Calu3 (cell line): ENCODE data around the gene NELL2. TPM values are rescaled to one million over a fixed set of nuclear protein-coding genes. Genes with fewer than 3 reads are reported as not detected.

Source experiments
- BruUV-seq: library from RNA; stranded (reverse); fragments of 400-500 nt; replicated peaks from 2 replicates; lab custom pipeline; 2021; lab: Mats Ljungman, UMichigan
- CTCF ChIA-PET: fragments of 300-600 bp; sonication (Branson Sonifier 250); formaldehyde crosslinking; loops from one replicate; lab custom pipeline; 2022; ENCODE audit warnings: antibody characterized with exemption; lab: Charles Lee
- DNase-seq: peaks from one replicate; pipeline ENCODE4 v3.0.0; 2022
- H3K27ac Mint-ChIP-seq: one replicate; pipeline ENCODE4 v1.8.0; 2022; ENCODE audit warnings: mixed read lengths; ENCODE audit not compliant: unreplicated experiment
- H3K27me3 Mint-ChIP-seq: one replicate; pipeline ENCODE4 v1.8.0; 2022; ENCODE audit warnings: mixed read lengths; ENCODE audit not compliant: unreplicated experiment
- H3K36me3 Mint-ChIP-seq: one replicate; pipeline ENCODE4 v1.8.0; 2022; ENCODE audit warnings: mild to moderate bottlenecking, moderate library complexity, mixed read lengths; ENCODE audit not compliant: insufficient read depth, unreplicated experiment
- H3K4me1 Mint-ChIP-seq: one replicate; pipeline ENCODE4 v1.8.0; 2022; ENCODE audit warnings: mild to moderate bottlenecking, low read depth, mixed read lengths; ENCODE audit not compliant: unreplicated experiment
- H3K4me3 Mint-ChIP-seq: one replicate; pipeline ENCODE4 v1.8.0; 2022; ENCODE audit warnings: mild to moderate bottlenecking, low read depth, moderate library complexity, mixed read lengths; ENCODE audit not compliant: unreplicated experiment
- H3K9me3 Mint-ChIP-seq: one replicate; pipeline ENCODE4 v1.8.0; 2022; ENCODE audit warnings: low read depth, mixed read lengths; ENCODE audit not compliant: unreplicated experiment
- intact Hi-C: fragments of 100-400 bp; cut with micrococcal nuclease; formaldehyde crosslinking; loops from one replicate; pipeline ENCODE4 v1.10.0; 2022; ENCODE audit not compliant: unreplicated experiment
- total RNA-seq: library from RNA; stranded (reverse); gene quantifications from 2 replicates; pipeline ENCODE4 v1.2.3, GENCODE V29; 2022
- TF ChIP-seq, protein P1 (sequence below): fragments of 200-600 bp; IDR thresholded peaks from one replicate; pipeline ENCODE4 v1.8.0; 2022; ENCODE audit warnings: antibody characterized with exemption; ENCODE audit not compliant: unreplicated experiment

NELL2 gene
- total RNA-seq, 1 experiment from 2014 or later = not detected

- DNase-seq = no peak
Observed at GRCh38 chr12:44626883-44627282, 249.2 kb downstream of the NELL2 start.

DNA sequence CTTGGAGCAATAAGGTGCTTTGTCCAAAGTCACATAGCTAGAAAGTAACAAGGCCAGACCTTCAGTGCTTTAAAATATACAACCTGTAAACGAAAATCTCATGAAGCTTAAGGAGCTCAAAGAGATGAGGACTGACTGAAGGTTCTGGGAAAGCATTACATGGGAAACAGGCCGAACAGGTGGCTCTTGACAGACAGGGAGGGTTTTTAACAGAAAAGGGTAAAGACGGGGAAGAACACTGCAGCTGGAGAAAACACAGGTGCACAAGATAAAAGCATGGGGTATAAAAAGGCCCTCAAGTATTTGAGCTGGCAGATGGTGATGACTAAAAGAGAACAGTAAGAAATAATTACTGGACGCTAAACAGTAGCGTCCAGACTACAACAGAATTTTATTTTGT is 257.2 kb downstream of the NELL2 start:
- H3K9me3 Mint-ChIP-seq = no peaks in the 10 kb centered on the region
- no peak overlapping the region for H3K4me3 Mint-ChIP-seq
- TF ChIP-seq, protein P1, sequence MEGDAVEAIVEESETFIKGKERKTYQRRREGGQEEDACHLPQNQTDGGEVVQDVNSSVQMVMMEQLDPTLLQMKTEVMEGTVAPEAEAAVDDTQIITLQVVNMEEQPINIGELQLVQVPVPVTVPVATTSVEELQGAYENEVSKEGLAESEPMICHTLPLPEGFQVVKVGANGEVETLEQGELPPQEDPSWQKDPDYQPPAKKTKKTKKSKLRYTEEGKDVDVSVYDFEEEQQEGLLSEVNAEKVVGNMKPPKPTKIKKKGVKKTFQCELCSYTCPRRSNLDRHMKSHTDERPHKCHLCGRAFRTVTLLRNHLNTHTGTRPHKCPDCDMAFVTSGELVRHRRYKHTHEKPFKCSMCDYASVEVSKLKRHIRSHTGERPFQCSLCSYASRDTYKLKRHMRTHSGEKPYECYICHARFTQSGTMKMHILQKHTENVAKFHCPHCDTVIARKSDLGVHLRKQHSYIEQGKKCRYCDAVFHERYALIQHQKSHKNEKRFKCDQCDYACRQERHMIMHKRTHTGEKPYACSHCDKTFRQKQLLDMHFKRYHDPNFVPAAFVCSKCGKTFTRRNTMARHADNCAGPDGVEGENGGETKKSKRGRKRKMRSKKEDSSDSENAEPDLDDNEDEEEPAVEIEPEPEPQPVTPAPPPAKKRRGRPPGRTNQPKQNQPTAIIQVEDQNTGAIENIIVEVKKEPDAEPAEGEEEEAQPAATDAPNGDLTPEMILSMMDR = no peak
- no peaks in the 10 kb centered on the region for H3K4me1 Mint-ChIP-seq
- H3K27ac Mint-ChIP-seq = no peak overlapping the region
- DNase-seq = no peak
- BruUV-seq = no TSS peak
- H3K36me3 Mint-ChIP-seq = no peaks in the 10 kb centered on the region
- CTCF ChIA-PET = no interaction called here
- intact Hi-C loops = no loop called here
- H3K27me3 Mint-ChIP-seq = no peaks in the 10 kb centered on the region

More at GRCh38 chr12:44626883-44627282, 249.2 kb downstream of the NELL2 start:
- intact Hi-C loops = no loop called here
- H3K36me3 Mint-ChIP-seq = no peaks in the 10 kb centered on the region
- no peak overlapping the region for H3K4me3 Mint-ChIP-seq
- H3K4me1 Mint-ChIP-seq = no peaks in the 10 kb centered on the region
- no peaks in the 10 kb centered on the region for H3K27me3 Mint-ChIP-seq
- no TSS peak for BruUV-seq
- H3K27ac Mint-ChIP-seq = no peak overlapping the region
- TF ChIP-seq, protein P1 = no peak
- H3K9me3 Mint-ChIP-seq = no peaks in the 10 kb centered on the region
- CTCF ChIA-PET = no interaction called here

DNA sequence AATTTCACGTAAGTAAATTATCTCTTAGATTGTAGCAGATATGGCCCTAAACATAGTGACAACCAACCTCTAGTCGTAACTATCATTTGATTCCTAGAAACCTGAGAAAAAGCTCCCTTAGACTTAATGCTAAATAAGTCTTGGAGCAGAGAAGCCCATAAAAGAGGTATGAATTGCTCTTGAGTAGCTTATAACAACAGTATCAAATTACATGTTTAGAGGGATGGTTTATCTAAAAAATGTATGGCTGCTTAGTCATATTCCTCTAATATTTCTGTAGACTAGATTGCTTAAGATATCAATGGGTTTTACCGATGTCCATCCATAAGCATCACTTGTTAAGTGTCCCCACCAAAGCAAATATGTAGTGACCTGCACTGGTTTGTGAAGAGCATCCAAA is 259.7 kb downstream of the NELL2 start:
- Mint-ChIP-seq H3K4me1 (no peaks in the 10 kb centered on the region), H3K4me3 (no peak overlapping the region), H3K36me3 (no peaks in the 10 kb centered on the region), H3K9me3 (no peaks in the 10 kb centered on the region), H3K27me3 (no peaks in the 10 kb centered on the region), H3K27ac (no peak overlapping the region)
- TF ChIP-seq, protein P1 = no peak
- no TSS peak for BruUV-seq
- no peak for DNase-seq
- CTCF ChIA-PET = no interaction called here
- intact Hi-C loops = no loop called here

- intact Hi-C loops = no loop called here
- no TSS peak for BruUV-seq
- Mint-ChIP-seq H3K4me3 (no peak overlapping the region), H3K27ac (no peak overlapping the region), H3K9me3 (no peaks in the 10 kb centered on the region), H3K36me3 (no peaks in the 10 kb centered on the region), H3K27me3 (no peaks in the 10 kb centered on the region), H3K4me1 (no peaks in the 10 kb centered on the region)
- DNase-seq = no peak
- CTCF ChIA-PET = no interaction called here
- TF ChIP-seq, protein P1 = no peak
Observed at GRCh38 chr12:44611538-44611937, 264.6 kb downstream of the NELL2 start.

GRCh38 chr12:44603701-44604100 is 272.4 kb downstream of the NELL2 start:
- TF ChIP-seq, protein P1 = no peak
- Mint-ChIP-seq H3K27ac (no peak overlapping the region), H3K9me3 (no peaks in the 10 kb centered on the region), H3K4me3 (no peak overlapping the region), H3K36me3 (no peaks in the 10 kb centered on the region), H3K4me1 (no peaks in the 10 kb centered on the region), H3K27me3 (no peaks in the 10 kb centered on the region)
- no peak for DNase-seq
- CTCF ChIA-PET = no interaction called here
- intact Hi-C loops = no loop called here
- no TSS peak for BruUV-seq
